Type B pancreatic cell (in vitro differentiated cells): ENCODE measurements around the gene FAM219B. TPM values are rescaled to one million over a fixed set of nuclear protein-coding genes. Genes with fewer than 3 reads are reported as not detected.
"Not testable (repeated sequence)": the region's sequence is repeated elsewhere in the genome, so short reads cannot be mapped to it uniquely, and the experiment has no call there.

Source experiments
- DNase-seq: peaks from one replicate; pipeline ENCODE4 v3.0.0; 2021; ENCODE audit warnings: mixed read lengths; ENCODE audit not compliant: unreplicated experiment; ENCODE audit errors: extremely low spot score
- H3K27ac Mint-ChIP-seq: 2 replicates; pipeline ENCODE4 v1.8.0; 2021; ENCODE audit warnings: mild to moderate bottlenecking, mixed read lengths
- H3K27me3 Mint-ChIP-seq: 2 replicates; pipeline ENCODE4 v1.8.0; 2021; ENCODE audit warnings: mixed read lengths
- H3K36me3 Mint-ChIP-seq: 2 replicates; pipeline ENCODE4 v1.8.0; 2021; ENCODE audit warnings: mixed read lengths
- H3K4me1 Mint-ChIP-seq: one replicate; pipeline ENCODE4 v1.8.0; 2021; ENCODE audit warnings: mixed read lengths; ENCODE audit not compliant: unreplicated experiment
- H3K4me3 Mint-ChIP-seq: 2 replicates; pipeline ENCODE4 v1.8.0; 2021; ENCODE audit warnings: mild to moderate bottlenecking, mixed read lengths
- H3K9me3 Mint-ChIP-seq: 2 replicates; pipeline ENCODE4 v1.8.0; 2021; ENCODE audit warnings: mixed read lengths
- total RNA-seq: library from RNA; stranded (reverse); gene quantifications from 2 replicates; pipeline ENCODE4 v1.2.1, GENCODE V29; 2021; ENCODE audit warnings: low replicate concordance
- TF ChIP-seq, protein P1 (sequence below): fragments of 200-600 bp; sonication (generic); conservative IDR thresholded peaks from 2 replicates; pipeline ENCODE4 v1.5.0; 2021; ENCODE audit warnings: antibody characterized with exemption, mild to moderate bottlenecking

Gene FAM219B
- total RNA-seq, 1 donor from 2014 or later = 117 TPM

DNA sequence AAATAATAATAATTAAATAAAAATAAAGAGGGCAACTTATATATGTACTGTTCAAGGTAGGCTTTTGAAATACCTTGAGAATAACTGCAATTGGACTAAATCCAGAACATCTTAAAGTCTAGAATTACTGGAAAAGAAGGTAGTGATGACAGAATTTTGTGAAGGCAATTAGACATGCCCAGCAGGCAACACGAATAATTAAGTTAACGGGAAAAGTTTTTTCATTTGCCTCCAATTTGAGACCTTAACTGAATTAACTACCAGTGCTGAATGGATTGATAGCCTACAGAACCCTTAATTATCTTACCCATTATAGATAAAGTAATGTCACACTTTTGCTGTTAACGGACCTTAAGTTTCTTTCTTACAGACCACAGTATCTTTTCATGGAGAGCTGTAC lies 17.9 kb upstream of the FAM219B start:
- TF ChIP-seq, protein P1, sequence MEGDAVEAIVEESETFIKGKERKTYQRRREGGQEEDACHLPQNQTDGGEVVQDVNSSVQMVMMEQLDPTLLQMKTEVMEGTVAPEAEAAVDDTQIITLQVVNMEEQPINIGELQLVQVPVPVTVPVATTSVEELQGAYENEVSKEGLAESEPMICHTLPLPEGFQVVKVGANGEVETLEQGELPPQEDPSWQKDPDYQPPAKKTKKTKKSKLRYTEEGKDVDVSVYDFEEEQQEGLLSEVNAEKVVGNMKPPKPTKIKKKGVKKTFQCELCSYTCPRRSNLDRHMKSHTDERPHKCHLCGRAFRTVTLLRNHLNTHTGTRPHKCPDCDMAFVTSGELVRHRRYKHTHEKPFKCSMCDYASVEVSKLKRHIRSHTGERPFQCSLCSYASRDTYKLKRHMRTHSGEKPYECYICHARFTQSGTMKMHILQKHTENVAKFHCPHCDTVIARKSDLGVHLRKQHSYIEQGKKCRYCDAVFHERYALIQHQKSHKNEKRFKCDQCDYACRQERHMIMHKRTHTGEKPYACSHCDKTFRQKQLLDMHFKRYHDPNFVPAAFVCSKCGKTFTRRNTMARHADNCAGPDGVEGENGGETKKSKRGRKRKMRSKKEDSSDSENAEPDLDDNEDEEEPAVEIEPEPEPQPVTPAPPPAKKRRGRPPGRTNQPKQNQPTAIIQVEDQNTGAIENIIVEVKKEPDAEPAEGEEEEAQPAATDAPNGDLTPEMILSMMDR = no peak
- Mint-ChIP-seq H3K36me3 (peaks cover 22% of the 10 kb centered on the region), H3K27me3 (no peaks in the 10 kb centered on the region), H3K27ac (no peak overlapping the region), H3K4me3 (no peak overlapping the region), H3K4me1 (no peaks in the 10 kb centered on the region), H3K9me3 (no peaks in the 10 kb centered on the region)
- DNase-seq = no peak

DNA sequence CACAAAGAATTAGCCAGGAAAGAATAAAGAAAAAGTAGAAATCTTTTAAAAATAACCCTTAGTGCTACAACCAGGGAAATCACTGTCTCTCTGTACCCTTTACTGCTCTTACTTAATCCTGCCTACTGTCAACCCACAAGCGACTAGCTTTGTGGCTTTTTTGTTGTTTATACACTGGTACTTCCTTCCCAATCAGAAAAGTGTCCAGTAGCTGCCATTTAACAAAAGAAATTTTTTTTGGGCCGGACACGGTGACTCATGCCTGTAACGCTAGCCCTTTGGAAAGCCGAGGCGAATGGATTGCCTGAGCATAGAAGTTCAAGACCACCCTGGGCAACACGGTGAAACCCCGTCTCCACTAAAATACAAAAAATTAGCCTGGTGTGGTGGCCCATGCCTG lies 13.8 kb upstream of the FAM219B start:
- no peaks in the 10 kb centered on the region for H3K9me3 Mint-ChIP-seq
- H3K4me1 Mint-ChIP-seq = no peaks in the 10 kb centered on the region
- TF ChIP-seq, protein P1 = no peak
- peaks cover 24% of the 10 kb centered on the region for H3K36me3 Mint-ChIP-seq
- H3K4me3 Mint-ChIP-seq = no peak overlapping the region
- DNase-seq = no peak
- H3K27me3 Mint-ChIP-seq = no peaks in the 10 kb centered on the region
- H3K27ac Mint-ChIP-seq = no peak overlapping the region

DNA sequence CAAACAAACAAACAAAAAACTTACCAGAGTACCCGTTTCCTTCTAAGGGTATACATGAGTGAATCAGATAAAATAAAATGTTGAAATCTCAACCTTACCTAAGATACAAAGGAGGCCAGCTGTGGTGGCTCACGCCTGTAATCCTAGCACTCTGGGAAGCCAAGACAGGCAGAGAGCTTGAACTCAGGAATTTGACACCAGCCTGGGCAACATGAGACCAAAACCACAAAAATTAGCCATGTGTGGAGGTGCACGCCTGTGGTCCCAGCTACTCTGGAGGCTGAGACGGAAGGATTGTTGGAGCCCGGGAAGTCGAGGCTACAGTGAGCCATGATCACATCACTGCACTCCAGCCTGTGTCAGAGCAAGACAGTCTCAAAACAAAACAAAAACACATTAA lies 11.0 kb upstream of the FAM219B start:
- H3K4me1 Mint-ChIP-seq = no peaks in the 10 kb centered on the region
- TF ChIP-seq, protein P1 = no peak
- H3K27ac Mint-ChIP-seq = no peak overlapping the region
- H3K36me3 Mint-ChIP-seq = peaks cover 26% of the 10 kb centered on the region
- H3K9me3 Mint-ChIP-seq = no peaks in the 10 kb centered on the region
- H3K4me3 Mint-ChIP-seq = no peak overlapping the region
- DNase-seq = no peak
- H3K27me3 Mint-ChIP-seq = no peaks in the 10 kb centered on the region

DNA sequence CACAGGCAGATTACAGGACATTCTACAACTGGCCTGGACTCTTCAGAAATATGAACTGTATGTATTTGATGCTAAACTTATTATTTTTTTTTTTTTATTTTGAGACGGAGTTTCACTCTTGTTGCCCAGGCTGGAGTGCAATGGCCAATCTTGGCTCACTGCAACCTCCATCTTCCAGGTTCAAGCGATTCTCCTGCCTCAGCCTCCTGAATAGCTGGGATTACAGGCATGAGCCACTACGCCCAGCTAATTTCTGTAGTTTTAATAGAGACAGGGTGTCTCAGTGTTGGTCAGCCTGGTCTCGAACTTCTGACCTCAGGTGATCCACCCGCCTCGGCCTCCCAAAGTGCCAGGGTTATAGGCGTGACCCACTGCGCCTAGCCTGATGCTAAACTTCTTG lies 7.1 kb upstream of the FAM219B start:
- H3K27me3 Mint-ChIP-seq, DNase-seq, H3K27ac Mint-ChIP-seq, H3K4me3 Mint-ChIP-seq, H3K4me1 Mint-ChIP-seq, H3K9me3 Mint-ChIP-seq: not testable (repeated sequence)
- peaks cover 24% of the 10 kb centered on the region for H3K36me3 Mint-ChIP-seq

DNA sequence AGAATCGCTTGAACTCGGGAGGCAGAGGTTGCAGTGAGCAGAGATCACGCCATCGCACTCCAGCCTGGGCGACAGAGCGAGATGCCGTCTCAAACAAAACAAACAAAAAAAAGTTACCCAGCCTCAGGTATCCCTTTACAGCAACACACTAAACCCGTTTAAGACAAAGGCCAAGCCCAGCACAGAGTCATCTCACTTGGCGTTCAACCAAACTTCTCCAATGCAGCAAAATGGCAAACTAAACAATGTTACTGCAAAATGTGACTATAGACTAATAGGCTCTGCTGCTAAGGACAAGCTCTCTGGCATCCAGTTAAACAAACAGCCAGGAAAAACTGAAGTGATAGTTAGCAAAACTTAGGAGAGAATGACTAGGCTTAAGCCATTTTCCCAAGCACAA lies 6.4 kb upstream of the FAM219B start:
- no peak for DNase-seq
- H3K27ac Mint-ChIP-seq = no peak overlapping the region
- no peaks in the 10 kb centered on the region for H3K27me3 Mint-ChIP-seq
- TF ChIP-seq, protein P1 = no peak
- no peaks in the 10 kb centered on the region for H3K9me3 Mint-ChIP-seq
- no peak overlapping the region for H3K4me3 Mint-ChIP-seq
- no peaks in the 10 kb centered on the region for H3K4me1 Mint-ChIP-seq
- peaks cover 22% of the 10 kb centered on the region for H3K36me3 Mint-ChIP-seq

DNA sequence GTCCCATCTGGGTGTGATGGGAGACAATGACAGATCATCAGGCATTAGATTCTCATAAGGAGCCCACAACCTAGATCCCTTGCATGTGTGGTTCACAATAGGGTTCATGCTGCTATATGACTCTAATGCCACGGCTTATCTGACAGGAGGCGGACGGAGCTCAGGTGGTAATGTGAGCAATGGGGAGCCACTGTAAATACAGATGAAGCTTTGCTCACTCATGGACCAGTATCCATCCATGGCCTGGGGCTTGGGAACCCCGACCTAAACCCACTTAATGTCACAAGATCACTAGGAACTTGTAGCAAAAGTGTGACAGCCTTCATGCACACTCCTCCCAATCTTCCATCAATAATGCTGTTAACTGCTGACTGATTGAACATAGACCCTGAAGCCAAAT lies 2.0 kb upstream of the FAM219B start:
- no peaks in the 10 kb centered on the region for H3K27me3 Mint-ChIP-seq
- TF ChIP-seq, protein P1 = no peak
- DNase-seq = no peak
- H3K9me3 Mint-ChIP-seq = no peaks in the 10 kb centered on the region
- H3K36me3 Mint-ChIP-seq = peaks cover 33% of the 10 kb centered on the region
- peak overlapping the region; percentile 21 for H3K27ac Mint-ChIP-seq
- peak overlapping the region; percentile 63 for H3K4me3 Mint-ChIP-seq
- H3K4me1 Mint-ChIP-seq = peaks cover 16% of the 10 kb centered on the region
